Upper lobe of right lung (tissue), 1 donor: ENCODE results near the gene SCMH1. TPM values are rescaled to one million over a fixed set of nuclear protein-coding genes. Genes with fewer than 3 reads are reported as not detected.
A peak's percentile ranks its signal among the peaks of the same experiment; 100 is the strongest.

ENCODE experiments used
- ATAC-seq: fragments of 200-7000 bp; cut with Tn5 transposase; one replicate; pipeline ENCODE4 v1.9.1; 2020; ENCODE audit warnings: mild to moderate bottlenecking, moderate library complexity
- DNase-seq: peaks from one replicate; pipeline ENCODE4 v3.0.0-alpha.2; 2020
- H3K27ac ChIP-seq: fragments of 200-600 bp; one replicate; pipeline ENCODE4 v1.8.0; 2022
- H3K27me3 ChIP-seq: fragments of 200-600 bp; one replicate; pipeline ENCODE4 v1.8.0; 2022; ENCODE audit warnings: mild to moderate bottlenecking
- H3K36me3 ChIP-seq: fragments of 200-600 bp; one replicate; pipeline ENCODE4 v1.8.0; 2022
- H3K4me1 ChIP-seq: fragments of 200-600 bp; one replicate; pipeline ENCODE4 v1.8.0; 2022
- H3K4me3 ChIP-seq: fragments of 200-600 bp; one replicate; pipeline ENCODE4 v1.8.0; 2022; ENCODE audit warnings: mild to moderate bottlenecking
- H3K9me3 ChIP-seq: fragments of 200-600 bp; one replicate; pipeline ENCODE4 v1.8.0; 2022
- CTCF ChIP-seq: fragments of 200-600 bp; IDR thresholded peaks from one replicate; pipeline ENCODE4 v1.8.0; 2022; ENCODE audit warnings: antibody characterized with exemption
- intact Hi-C: fragments of 100-400 bp; cut with DNase I; formaldehyde crosslinking; loops from one replicate; pipeline ENCODE4 v1.11.0; 2022
- total RNA-seq: library from RNA; stranded (reverse); fragmentation: NEBNext Ultra II Directional; extraction: Animal tissue kit (Norgen Biotek cat#: 25700); gene quantifications from one replicate; pipeline ENCODE4 v1.2.1, GENCODE V29; 2021
- donor health status: DM: no; HTN: yes; CAD: no; lungs with severe emphysema.

Gene SCMH1
- total RNA-seq, 1 donor from 2014 or later, result 37.2 TPM

- Histone ChIP-seq H3K36me3 (no peaks in the 10 kb centered on the region), H3K9me3 (no peaks in the 10 kb centered on the region), H3K4me3 (peak overlapping the region; percentile 68), H3K4me1 (peaks cover 14% of the 10 kb centered on the region), H3K27me3 (no peaks in the 10 kb centered on the region), H3K27ac (peak overlapping the region; percentile 90)
- no peak for TF ChIP-seq CTCF
- DNase-seq, result no peak
- intact Hi-C loops, result no loop called here
- ATAC-seq, result no peak
Observed at GRCh38 chr1:41240781-41241353, 1.2 kb downstream of the SCMH1 start.

GRCh38 chr1:41239988-41240610 is 2.0 kb downstream of the SCMH1 start:
- intact Hi-C loops, result no loop called here
- DNase-seq, result no peak
- peaks cover 14% of the 10 kb centered on the region for H3K4me1 ChIP-seq
- no peaks in the 10 kb centered on the region for H3K9me3 ChIP-seq
- no peak for ATAC-seq
- no peaks in the 10 kb centered on the region for H3K36me3 ChIP-seq
- TF ChIP-seq CTCF, result peak; percentile 29
- no peak overlapping the region for H3K4me3 ChIP-seq
- no peaks in the 10 kb centered on the region for H3K27me3 ChIP-seq
- no peak overlapping the region for H3K27ac ChIP-seq

GRCh38 chr1:41238311-41238988 is 3.7 kb downstream of the SCMH1 start:
- no peaks in the 10 kb centered on the region for H3K36me3 ChIP-seq
- H3K9me3 ChIP-seq, result no peaks in the 10 kb centered on the region
- H3K4me3 ChIP-seq, result no peak overlapping the region
- H3K4me1 ChIP-seq, result peaks cover 14% of the 10 kb centered on the region
- no peak for DNase-seq
- intact Hi-C loops, result no loop called here
- ATAC-seq, result no peak
- no peak overlapping the region for H3K27ac ChIP-seq
- no peak for TF ChIP-seq CTCF
- H3K27me3 ChIP-seq, result no peaks in the 10 kb centered on the region

- Histone ChIP-seq H3K4me1 (peaks cover 14% of the 10 kb centered on the region), H3K27me3 (no peaks in the 10 kb centered on the region), H3K9me3 (no peaks in the 10 kb centered on the region), H3K4me3 (no peak overlapping the region), H3K27ac (no peak overlapping the region), H3K36me3 (no peaks in the 10 kb centered on the region)
- ATAC-seq, result no peak
- intact Hi-C loops, result no loop called here
- no peak for DNase-seq
- no peak for TF ChIP-seq CTCF
Observed at GRCh38 chr1:41236781-41237180, 5.3 kb downstream of the SCMH1 start.

GRCh38 chr1:41235893-41236292 is 6.2 kb downstream of the SCMH1 start:
- DNase-seq, result no peak
- H3K36me3 ChIP-seq, result no peaks in the 10 kb centered on the region
- no peak for TF ChIP-seq CTCF
- intact Hi-C loops, result no loop called here
- no peaks in the 10 kb centered on the region for H3K27me3 ChIP-seq
- H3K4me3 ChIP-seq, result no peak overlapping the region
- no peaks in the 10 kb centered on the region for H3K9me3 ChIP-seq
- no peak overlapping the region for H3K27ac ChIP-seq
- H3K4me1 ChIP-seq, result peaks cover 11% of the 10 kb centered on the region
- ATAC-seq, result no peak
